GM15510 (cell line): Measurements from ENCODE around the gene LRP2.

Source experiments
- POLR2A ChIP-seq: IDR thresholded peaks from 3 replicates; pipeline ENCODE4 v1.6.1; 2011; ENCODE audit warnings: borderline replicate concordance; ENCODE audit not compliant: insufficient read length; ENCODE audit errors: extremely low read depth

LRP2 gene

DNA sequence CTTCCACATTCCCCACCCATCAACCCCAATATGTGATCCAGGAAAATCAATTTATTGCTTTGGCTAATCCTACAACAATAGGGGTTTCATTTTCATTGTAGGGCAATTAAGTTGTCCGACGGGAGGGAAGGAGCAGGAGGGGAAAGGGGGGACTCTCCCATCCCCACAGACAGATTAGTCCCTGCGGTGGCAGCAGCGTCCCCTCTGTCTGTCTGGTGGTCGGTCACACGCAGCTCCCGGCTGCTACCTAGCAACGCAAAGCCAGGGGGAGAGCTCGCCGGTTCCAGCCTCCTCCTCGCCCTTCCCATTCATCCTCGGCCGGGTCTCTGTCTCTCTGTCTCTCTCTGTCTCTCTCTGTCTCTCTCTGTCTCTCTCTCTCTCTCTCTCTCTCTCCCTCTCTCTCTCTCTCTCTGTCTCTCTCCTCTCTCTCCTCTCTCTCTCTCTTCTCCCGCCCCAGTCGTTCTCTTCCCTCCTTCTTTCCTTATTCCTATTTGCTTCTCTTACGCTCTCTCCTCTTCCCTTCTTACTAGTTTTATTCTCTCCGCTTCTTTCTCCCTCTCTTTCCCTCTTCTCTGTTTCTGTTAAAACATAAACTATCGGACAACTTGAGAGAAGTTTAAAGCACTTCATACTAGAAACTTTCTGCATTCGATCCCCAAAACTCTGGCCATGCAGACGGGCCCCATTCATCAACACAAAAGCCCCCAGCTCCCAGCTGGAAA, 1.2 kb downstream of the LRP2 start:
- TF ChIP-seq POLR2A, result no peak

DNA sequence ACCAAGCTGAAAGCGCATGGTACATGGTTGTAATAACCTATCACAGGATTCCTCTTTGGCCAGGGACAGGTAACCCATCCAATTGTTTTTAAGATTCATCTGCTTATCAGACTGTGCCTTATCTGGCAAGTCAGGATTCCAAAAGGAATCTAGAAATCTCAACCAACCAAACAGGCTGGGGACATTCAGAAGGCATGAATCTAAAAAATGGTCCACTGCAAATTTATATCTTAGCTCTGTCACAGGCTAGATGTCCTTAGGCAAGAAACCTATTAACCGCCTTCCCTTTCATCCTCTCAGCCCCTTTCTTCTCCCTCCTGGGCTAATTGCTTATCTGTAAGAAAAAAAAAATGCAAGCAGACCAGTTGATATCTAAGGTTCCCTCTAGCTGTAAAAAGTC, 4.3 kb downstream of the LRP2 start:
- TF ChIP-seq POLR2A, result no peak

DNA sequence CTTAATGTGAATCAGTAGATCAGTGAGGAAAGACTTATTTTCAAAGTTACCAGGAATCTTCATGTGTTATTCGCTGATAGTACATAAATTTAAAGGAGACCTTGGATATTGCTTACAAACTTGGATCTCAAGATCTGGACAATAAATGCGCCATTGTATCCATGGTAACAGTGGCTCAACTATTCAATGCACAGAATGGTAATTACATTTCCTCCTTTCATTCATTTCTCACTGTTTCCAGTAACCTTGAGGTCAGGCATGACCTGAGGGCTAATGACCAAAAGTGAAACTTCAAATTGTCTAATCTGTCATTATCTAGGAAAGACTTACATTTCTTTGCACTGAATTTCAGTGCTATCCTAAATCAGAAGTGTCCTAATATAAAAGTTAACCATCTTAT, 8.1 kb downstream of the LRP2 start:
- TF ChIP-seq POLR2A, result no peak

DNA sequence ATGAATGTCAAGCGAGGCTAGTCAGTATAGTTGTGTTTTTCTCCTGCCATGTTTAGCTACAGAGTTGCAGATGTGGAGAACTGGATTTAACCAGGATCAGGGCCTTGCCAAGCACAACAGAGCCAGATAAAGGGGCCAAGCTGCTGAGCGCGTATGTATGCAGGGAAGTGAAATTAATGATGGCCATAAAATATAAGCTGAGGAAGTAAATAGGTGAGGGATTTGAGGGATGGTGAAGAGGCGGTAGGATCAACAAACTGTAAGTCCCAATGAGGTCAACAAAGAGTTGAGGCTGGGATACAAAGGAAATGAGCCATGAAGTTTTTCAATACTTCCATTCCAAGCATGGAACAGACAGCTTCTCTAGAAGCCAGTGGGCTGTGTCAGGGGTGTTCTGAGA, 10.6 kb downstream of the LRP2 start:
- TF ChIP-seq POLR2A, result no peak

DNA sequence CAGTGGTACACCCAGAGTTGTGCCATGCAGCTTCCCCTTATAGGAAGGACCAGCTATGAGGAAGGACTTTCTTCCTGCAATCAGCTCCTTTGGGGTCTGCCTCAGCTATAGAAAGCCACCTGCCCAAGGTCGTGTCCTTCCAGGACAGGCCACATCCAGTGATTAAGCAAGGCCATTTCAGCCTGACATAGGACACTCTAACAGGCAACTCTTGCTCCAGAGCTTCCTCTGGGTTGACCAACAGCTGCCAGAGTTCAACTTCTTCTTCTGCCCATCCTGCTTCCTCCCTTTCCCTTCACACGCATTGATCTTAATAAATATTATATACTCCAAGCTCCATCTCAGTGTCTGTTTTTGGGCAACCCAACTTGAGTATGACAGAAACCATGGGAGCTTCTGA, 12.8 kb downstream of the LRP2 start:
- no peak for TF ChIP-seq POLR2A

DNA sequence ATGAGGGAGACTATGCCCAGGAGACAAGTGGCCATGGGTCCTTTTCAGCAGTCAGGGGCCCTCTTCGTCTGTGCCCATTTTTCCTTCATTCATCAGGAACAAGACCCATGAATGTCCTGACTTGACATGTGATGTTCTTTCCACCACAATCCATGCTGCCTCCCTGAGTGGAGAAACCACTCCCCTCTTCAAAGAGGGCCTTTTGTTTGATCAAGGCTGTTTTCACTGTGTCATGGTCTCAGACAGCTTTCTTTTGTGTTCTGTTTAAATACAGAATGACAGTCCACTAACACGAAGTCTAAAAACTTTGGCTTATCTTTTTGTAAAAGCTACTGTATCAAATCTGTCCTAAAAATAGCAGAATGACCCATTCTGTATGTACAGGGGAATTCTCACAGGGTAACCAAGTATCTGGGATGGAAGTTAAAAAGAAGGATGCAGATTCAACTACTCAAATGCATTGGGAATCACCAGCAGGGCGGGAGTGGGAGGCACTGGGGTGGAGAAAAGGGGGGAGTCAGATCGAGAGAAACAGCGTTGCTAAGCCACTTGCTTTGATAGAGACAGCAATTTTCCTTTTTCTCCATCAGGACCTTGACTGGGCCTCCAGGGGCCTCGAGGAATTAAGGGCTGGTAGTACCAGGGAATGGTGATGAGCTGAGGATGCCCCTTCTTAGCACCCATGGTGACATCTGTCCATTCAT, 13.9 kb downstream of the LRP2 start:
- TF ChIP-seq POLR2A, result no peak

DNA sequence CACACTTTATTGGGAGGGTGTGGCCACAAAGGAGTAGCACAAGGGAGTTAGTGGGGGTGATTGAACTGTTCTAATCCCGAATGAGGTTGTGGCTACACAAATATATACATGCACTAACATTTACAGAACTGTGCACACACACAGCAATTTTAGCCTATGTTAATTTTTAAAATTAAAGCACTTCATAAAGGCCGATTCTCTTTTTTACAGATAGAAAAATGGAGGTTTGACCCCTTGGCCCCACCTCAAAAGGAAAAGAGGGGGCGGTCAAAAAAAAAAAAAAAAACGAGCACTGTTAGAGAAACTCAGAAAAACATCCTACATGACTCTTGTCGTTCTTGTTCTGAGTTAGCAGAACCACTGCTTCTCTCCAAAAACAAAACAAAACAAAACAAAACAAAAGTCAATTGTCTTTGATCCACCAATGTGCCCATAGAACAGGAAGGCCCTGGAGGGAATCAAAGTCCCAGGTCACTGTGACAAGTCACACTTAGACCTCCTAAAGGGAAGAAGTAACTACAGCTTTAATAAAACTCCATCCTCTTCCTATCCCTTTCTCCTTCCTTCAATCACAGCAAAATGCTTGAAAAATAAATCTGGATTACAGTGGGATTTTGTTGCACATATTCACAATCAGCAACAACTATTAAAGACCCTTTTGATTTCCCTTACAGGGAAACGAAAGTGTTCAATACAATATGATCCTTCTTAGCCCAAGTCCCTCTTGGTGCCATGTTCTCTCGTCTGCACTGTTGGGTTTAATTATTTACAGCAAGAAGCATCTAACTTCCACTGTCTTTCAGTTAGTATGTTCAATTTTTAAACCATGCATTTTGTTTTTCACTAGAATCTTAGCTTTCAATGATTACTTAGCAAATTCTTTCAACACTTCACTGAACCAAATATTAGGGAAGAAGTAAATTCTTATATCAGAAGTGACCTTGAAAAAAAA, 16.6 kb downstream of the LRP2 start:
- no peak for TF ChIP-seq POLR2A

DNA sequence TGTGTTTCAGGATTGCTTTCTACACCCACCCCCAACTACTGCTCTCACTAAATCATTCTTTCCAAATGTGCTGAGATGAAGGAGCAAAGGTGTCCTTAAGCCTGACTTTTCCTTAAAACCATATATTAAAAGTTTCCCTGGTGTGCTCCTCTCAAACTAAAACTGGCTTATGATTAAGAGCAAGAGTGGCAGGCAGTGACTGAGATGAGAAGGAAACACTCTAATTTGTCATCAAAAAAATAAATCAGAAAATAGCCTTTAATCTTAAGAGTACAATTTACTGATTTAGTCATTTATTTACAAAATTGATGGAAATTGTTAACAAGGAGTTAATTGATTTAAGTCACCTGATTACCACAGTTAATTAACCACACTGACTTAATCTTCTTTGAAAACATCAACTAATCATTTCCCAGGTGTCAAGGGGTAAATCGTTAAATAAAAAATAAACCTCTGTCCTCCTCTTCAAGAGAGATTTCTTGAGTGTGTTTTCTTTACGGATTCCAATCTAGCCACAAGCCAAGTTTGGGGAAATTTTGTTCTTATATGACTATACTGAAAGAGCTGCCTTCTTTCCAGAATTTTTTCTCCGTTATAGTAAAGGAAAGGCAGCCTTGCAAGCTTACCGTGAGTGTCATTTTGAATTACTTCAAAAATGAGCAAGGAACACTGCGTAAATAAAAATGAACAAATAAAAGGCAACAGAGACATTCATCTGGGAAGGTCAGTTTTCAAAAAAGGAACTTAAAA, 17.4 kb downstream of the LRP2 start:
- TF ChIP-seq POLR2A, result no peak

DNA sequence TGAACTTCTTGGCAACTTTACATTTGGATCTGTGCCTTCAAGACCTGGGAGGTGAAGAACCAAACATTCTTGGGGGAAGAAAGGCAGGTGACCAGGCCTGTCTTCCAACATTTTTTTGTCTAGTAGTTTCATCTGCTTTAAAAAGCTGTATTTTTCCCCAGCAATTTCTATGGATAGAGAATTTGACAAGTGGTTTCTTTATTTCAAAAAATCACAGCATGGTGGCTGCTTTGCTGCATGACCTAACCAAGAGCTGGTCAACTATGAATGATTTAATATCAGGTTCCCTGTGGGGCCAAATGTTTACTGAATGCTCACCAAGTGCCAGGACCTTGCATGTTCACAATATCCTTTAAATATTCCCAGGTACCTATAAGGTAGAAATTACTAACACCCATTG, 19.1 kb downstream of the LRP2 start:
- TF ChIP-seq POLR2A, result no peak

DNA sequence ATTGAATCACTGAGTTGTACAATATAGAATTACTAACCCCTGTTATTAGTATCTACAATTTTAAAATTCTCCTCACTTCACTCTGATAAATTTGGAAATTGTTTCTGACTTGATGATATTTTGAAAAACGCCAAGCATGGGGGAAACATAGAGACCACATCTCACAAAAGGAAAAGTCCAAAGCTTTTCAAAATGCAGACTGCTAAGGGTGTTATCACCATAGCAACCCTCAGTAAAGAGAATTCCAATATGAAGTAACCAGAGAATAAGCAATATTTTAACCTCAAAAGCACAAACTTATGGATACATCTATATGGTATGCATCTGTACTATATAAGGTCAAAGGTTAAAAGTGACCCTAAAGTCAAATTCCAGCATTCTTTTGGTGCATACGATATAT, 22.7 kb downstream of the LRP2 start:
- TF ChIP-seq POLR2A, result no peak

DNA sequence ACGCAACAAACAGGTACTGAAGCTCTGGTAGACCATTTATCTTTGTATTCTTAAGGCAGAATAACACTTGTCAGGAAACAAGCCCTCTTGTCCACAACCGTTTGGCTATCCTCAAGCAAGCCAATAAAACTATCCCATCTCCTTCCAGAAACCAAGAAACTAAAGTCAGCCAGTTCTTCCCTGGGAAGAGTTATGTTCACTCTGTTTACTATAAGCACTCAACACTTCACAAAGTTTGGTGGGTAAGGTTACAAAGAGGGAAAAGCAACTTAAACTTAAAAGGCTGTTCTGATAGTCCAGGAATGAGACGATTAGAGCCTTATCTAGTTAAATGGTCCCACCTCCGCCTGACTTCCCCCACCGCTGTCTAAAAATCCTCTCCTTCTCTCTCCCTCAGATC, 25.6 kb downstream of the LRP2 start:
- TF ChIP-seq POLR2A, result no peak

DNA sequence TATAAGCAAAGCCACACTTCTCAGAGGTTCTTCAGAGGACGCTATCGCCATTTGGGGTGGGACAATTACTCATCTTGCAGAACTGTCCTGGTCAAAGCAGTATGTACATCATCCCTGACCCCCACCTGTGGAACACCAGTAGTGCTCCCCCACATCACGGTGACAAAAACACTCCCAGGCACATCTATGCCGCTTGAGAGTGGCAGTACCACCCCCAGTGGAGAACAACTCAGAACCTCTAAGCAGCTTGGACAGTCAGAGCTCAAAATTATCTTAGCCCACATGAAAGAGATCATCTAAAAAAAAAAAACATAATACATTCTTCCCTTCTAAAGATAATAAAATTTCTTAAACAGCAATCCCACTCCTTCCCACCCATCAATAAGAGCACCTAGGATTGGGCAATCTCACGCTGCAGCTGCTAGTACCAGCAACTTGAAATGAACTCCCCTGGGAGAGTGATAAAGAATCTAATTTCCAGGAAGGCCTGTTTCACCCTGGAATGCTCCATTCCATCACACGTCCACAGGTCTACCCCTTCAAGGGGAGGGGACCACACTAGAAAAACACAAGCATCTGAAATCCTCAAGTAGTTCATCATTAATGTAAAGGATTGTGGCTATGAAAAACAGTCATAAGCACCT, 31.7 kb downstream of the LRP2 start:
- no peak for TF ChIP-seq POLR2A

DNA sequence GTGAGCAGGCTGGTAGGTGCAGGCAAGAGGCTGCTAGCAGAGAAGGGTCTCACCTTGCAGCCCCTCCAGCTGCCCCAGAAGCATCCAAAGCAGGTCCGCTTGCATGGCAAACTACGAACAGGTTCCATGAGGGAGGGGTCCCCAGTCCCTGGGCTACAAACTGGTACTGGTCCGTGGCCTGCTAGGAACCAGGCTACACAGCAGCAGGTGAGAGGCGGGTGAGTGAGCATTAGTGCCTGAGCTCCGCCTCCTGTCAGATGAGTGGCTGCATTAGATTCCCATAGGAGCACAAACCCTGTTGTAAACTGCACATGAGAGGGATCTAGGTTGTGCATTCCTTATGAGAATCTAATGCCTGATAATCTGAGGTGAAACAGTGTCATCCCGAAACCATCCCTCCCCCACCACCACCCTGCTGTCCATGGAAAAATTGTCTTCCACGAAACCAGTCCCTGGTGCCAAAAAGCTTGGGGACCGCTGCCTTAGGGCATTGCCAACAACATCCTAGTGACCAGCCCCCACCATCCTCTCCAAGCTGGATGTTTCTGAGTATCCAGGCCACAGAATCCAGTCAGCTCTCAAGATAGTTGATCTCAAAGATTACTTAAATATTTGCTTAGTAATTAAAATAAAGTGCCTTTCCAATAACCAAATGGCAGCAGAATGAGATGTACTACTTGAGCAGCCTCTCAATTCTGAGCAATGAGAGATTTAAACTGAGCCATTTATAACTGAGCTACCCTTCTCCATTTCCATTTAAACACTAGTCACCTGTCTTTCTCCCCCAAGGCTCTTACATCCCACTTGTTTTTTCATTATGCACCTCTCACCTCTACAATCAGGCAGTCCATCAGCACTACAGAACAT, 32.4 kb downstream of the LRP2 start:
- TF ChIP-seq POLR2A, result no peak

DNA sequence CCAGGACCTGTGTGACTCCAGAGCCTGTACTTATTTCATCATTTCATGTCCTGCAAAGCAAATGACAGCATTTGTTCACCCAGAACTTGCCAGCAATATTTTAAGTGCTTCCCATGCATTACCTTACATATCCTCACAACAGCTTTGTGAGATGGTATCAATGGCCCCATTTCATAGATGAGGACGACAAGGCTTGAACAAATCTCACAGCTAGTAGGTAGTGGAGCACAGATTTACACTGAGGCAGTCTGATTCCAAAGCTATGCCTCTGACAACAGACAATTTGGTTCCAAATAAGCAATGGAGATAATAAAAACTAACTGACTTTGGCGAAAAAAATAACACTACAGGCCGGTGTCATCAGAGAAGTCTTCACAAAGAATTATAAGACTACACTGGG, 33.5 kb downstream of the LRP2 start:
- TF ChIP-seq POLR2A, result no peak
